Islet of Langerhans (tissue), 1 donor: ENCODE results near the gene CDON.
"Not testable (repeated sequence)": the region's sequence is repeated elsewhere in the genome, so short reads cannot be mapped to it uniquely, and the experiment has no call there.

Experiments
- FAIRE-seq: peaks from one replicate; lab custom pipeline; 2011; peaks lifted over from hg19 to GRCh38; lab: Jason Lieb, UNC

Gene CDON

DNA sequence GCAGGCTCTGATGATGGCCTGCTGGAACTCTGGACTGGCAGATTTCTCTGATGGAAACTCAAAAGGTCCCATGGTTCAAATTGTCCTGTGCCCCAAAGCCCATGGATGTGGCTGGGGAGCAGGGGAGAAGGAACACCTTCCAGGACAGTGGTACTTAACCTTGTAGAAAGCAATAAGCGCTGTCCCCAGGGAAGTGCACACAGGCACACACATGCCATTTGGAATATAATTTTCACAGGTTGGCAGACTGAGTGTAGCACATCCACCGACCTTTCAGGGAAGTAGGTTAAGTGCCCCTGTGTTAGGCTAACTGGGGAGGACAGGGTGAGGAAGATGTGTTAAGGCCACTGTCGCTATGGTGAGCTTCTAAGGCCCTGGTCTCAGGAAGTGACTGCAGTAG, 140.5 kb downstream of the CDON start:
- FAIRE-seq = no peak

DNA sequence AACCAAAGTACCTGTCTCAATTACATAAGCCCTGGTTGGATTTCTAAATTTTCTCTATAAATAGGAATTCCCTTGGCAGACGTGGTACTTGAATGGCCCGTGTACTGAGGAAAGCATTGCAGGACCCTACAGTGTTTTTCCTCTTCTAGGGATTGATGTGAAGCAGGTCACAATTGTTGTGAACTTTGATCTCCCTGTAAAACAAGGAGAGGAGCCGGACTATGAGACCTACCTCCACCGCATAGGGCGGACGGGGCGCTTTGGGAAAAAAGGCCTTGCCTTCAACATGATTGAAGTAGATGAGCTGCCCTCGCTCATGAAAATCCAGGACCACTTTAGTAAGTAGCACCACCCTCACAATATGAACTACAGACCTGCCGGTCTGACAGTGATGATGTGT, 141.6 kb downstream of the CDON start:
- FAIRE-seq = no peak

DNA sequence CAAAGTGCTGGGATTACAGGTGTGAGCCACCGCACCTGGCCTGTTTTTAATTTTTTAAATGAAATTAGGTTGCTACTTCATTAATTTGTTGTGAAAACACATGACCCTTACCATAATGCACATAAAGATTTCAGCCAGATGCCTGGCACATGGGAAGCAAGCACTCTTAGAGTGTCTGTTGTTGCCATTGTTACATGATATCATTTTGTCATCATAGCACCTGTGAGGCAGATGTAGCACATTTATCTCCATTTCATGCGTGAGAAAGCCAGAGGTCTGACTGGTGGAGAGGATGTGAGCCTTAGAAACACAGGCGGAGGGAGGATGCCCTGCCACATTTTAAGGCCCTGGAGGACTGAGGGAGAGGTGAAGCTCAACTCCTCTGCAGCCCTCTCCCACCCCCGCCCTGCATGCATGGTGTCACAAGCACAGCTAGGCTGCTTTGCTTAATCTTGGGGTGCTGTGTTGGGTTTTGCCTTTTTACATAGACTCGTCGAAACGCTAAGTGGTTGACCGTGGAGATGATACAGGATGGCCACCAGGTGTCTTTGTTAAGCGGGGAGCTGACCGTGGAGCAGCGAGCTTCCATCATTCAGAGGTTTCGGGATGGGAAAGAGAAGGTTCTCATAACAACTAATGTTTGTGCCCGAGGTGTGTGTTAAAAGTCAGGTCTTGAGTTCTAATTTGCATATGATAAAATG, 144.4 kb downstream of the CDON start:
- no peak for FAIRE-seq

DNA sequence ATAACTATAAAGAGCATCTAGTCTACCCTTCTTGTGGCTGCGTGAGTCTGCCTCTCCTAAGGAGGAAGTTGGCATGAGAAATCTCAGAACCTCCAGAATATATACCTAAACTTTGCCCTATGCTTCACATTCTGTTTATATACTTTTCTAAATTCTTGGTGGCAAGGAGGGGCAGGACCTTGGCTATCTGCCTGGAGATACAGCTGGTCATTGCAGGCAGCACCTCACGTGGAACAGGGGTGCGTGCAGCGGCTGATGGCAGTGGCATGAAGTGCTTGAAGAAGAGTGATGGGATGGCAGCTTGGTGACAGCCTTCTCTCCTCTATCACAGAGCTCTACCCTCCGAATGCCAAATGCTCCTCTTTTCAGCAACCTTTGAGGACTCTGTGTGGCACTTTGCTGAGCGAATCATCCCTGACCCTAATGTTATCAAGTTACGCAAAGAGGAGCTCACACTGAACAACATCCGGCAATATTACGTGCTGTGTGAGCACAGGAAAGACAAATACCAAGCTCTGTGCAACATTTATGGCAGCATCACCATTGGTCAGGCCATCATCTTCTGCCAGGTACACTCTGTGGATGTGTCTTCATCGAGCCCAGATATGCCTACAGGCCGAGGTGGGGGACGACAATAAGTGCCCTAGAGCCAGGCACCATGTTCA, 145.9 kb downstream of the CDON start:
- no peak for FAIRE-seq

DNA sequence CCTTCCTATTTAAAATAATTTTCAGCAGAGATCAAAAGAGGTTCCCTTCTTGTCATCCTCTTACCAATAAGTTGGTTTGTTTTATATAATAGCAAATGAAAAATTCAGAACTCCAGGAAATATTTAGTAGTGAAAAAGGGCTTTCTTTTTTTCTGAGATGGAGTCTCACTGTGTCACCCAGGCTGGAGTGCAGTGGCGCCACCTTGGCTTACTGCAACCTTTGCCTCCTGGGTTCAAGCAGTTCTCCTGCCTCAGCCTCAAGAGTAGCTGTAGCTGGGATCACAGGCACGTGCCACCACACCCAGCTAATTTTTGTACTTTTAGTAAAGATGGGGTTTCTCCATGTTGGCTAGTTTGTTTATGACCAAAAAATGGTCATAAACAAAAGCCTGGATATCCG, 148.1 kb downstream of the CDON start:
- not testable (repeated sequence) for FAIRE-seq

DNA sequence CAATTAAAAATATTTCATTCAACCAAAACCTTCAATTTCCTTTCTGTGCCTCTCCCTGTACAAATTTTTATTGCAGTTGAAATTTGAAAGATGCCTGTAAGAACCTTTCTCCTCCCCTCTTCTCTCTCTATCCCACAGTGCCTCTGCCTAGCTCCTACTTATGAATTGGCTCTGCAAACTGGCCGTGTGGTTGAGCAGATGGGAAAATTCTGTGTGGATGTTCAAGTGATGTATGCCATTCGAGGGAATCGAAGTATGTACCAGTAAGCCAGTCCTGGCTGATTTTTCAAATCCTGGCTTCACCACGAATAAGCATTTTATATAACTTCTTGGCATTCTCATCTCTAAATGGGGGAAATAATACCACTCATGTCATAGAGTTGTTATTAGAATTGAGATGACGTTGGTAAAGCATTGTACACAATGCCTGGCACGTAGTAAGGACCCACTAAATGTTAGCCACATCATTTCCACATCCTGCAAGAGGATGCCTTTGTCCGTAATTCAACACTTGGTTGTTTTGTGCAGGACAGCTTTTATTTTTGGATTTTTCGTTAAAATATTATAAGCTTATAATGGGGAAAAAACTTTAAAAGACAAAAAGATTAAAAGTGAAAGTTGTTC, 152.3 kb downstream of the CDON start:
- no peak for FAIRE-seq
